ENCODE measurements around the gene DDC.

The DDC gene

GRCh38 chr7:50426280-50427045 lies 138.7 kb downstream of the DDC start:
- no peak overlapping the region for H3K4me3 ChIP-seq (ENCODE audit: low read depth, low read length)
- CTCF ChIA-PET: interaction anchor here (0.7 to 4.5 kb wide), 4 partner anchors 9 to 736 kb away, joined by 3 to 34 read pairs (median 4); no protein-coding TSS in a partner anchor
- TF ChIP-seq CTCF (IDR thresholded peaks at IDR 0.05; ENCODE audit: insufficient read depth, low read length, missing control alignments): no peak
- DNase-seq (ENCODE audit: low read depth, low spot score): no peak
- POLR2A ChIA-PET: no interaction called here

- no peak for TF ChIP-seq CTCF (IDR thresholded peaks at IDR 0.05; ENCODE audit: insufficient read depth, low read length, missing control alignments)
- H3K4me3 ChIP-seq (ENCODE audit: low read depth, low read length): no peak overlapping the region
- CTCF ChIA-PET: interaction anchor here (1.6 to 2.8 kb wide), 2 partner anchors 11 to 736 kb away, joined by 4 to 5 read pairs; no protein-coding TSS in a partner anchor
- POLR2A ChIA-PET: no interaction called here
- DNase-seq (ENCODE audit: low read depth, low spot score): no peak
Measured at GRCh38 chr7:50425318-50425717, 139.9 kb downstream of the DDC start.

GRCh38 chr7:50423860-50424259 lies 141.3 kb downstream of the DDC start:
- ChIA-PET CTCF (interaction anchor here (1.6 to 2.8 kb wide), 3 partner anchors 9 to 737 kb away, joined by 4 to 8 read pairs (median 5); no protein-coding TSS in a partner anchor), POLR2A (no interaction called here)
- TF ChIP-seq CTCF (IDR thresholded peaks at IDR 0.05; ENCODE audit: insufficient read depth, low read length, missing control alignments): no peak
- DNase-seq (ENCODE audit: low read depth, low spot score): no peak
- no peak overlapping the region for H3K4me3 ChIP-seq (ENCODE audit: low read depth, low read length)

- ChIA-PET POLR2A (no interaction called here), CTCF (interaction anchor here (1.4 to 2.7 kb wide), 2 partner anchors 10 to 739 kb away, joined by 3 to 8 read pairs; no protein-coding TSS in a partner anchor)
- no peak for DNase-seq (ENCODE audit: low read depth, low spot score)
- no peak overlapping the region for H3K4me3 ChIP-seq (ENCODE audit: low read depth, low read length)
- no peak for TF ChIP-seq CTCF (IDR thresholded peaks at IDR 0.05; ENCODE audit: insufficient read depth, low read length, missing control alignments)
Measured at GRCh38 chr7:50422858-50423257, 142.3 kb downstream of the DDC start.

GRCh38 chr7:50421043-50421442 lies 144.2 kb downstream of the DDC start:
- ChIA-PET POLR2A (interaction anchor here (0.6 kb wide), 1 partner anchor 14 kb away, joined by 3 read pairs; no protein-coding TSS in a partner anchor), CTCF (interaction anchor here (2.3 to 6.2 kb wide), 2 partner anchors 17 to 277 kb away, joined by 10 to 32 read pairs; no protein-coding TSS in a partner anchor)
- TF ChIP-seq CTCF (IDR thresholded peaks at IDR 0.05; ENCODE audit: insufficient read depth, low read length, missing control alignments): no peak
- no peak overlapping the region for H3K4me3 ChIP-seq (ENCODE audit: low read depth, low read length)
- no peak for DNase-seq (ENCODE audit: low read depth, low spot score)

GRCh38 chr7:50418526-50419290 lies 146.5 kb downstream of the DDC start:
- DNase-seq (ENCODE audit: low read depth, low spot score): no peak
- ChIA-PET CTCF (interaction anchor here (0.6 to 6.2 kb wide), 19 partner anchors 9 to 742 kb away, joined by 3 to 34 read pairs (median 5); partner anchors contain the start of gene ZPBP), POLR2A (no interaction called here)
- no peak overlapping the region for H3K4me3 ChIP-seq (ENCODE audit: low read depth, low read length)
- no peak for TF ChIP-seq CTCF (IDR thresholded peaks at IDR 0.05; ENCODE audit: insufficient read depth, low read length, missing control alignments)
